GM21447 (cell line): Measurements from ENCODE around the gene MMP24OS.
"Not testable (repeated sequence)": the region's sequence is repeated elsewhere in the genome, so short reads cannot be mapped to it uniquely, and the experiment has no call there.

Experiments used
- ATAC-seq: cut with Tn5 transposase; IDR thresholded peaks from one replicate; pipeline ENCODE4 v1.9.1; 2021; ENCODE audit not compliant: unreplicated experiment

Gene MMP24OS

GRCh38 chr20:35276408-35276807 lies 1.5 kb downstream of the MMP24OS start:
- no peak for ATAC-seq

GRCh38 chr20:35275741-35276251 lies 2.1 kb downstream of the MMP24OS start:
- ATAC-seq = no peak

- no peak for ATAC-seq
Observed at GRCh38 chr20:35274172-35275092, 3.5 kb downstream of the MMP24OS start.

GRCh38 chr20:35273449-35274171 lies 4.3 kb downstream of the MMP24OS start:
- ATAC-seq = no peak

- ATAC-seq = no peak
Observed at GRCh38 chr20:35271904-35272303, 6.0 kb downstream of the MMP24OS start.

GRCh38 chr20:35271073-35271882 lies 6.6 kb downstream of the MMP24OS start:
- ATAC-seq = no peak

GRCh38 chr20:35270021-35270902 lies 7.7 kb downstream of the MMP24OS start:
- no peak for ATAC-seq

- no peak for ATAC-seq
Observed at GRCh38 chr20:35269055-35269781, 8.7 kb downstream of the MMP24OS start.

GRCh38 chr20:35267092-35267491 lies 10.8 kb downstream of the MMP24OS start:
- ATAC-seq = no peak

- no peak for ATAC-seq
Observed at GRCh38 chr20:35264755-35265154, 13.2 kb downstream of the MMP24OS start.

- ATAC-seq = no peak
Observed at GRCh38 chr20:35263532-35264341, 14.2 kb downstream of the MMP24OS start.

- ATAC-seq = not testable (repeated sequence)
Observed at GRCh38 chr20:35262731-35263531, 15.0 kb downstream of the MMP24OS start.

- not testable (repeated sequence) for ATAC-seq
Observed at GRCh38 chr20:35262321-35262720, 15.6 kb downstream of the MMP24OS start.

- no peak for ATAC-seq
Observed at GRCh38 chr20:35260426-35260825, 17.5 kb downstream of the MMP24OS start.

GRCh38 chr20:35257175-35257909 lies 20.6 kb downstream of the MMP24OS start:
- ATAC-seq = no peak

GRCh38 chr20:35254448-35254999 lies 23.4 kb downstream of the MMP24OS start:
- ATAC-seq = no peak

GRCh38 chr20:35253010-35253409 lies 24.9 kb downstream of the MMP24OS start:
- ATAC-seq = no peak
